Measurements from ENCODE around the gene G3BP1.
"Not testable (repeated sequence)": the region's sequence is repeated elsewhere in the genome, so short reads cannot be mapped to it uniquely, and the experiment has no call there.

The G3BP1 gene

GRCh38 chr5:151800532-151800931, 28.8 kb downstream of the G3BP1 start:
- no peak for DNase-seq

DNA sequence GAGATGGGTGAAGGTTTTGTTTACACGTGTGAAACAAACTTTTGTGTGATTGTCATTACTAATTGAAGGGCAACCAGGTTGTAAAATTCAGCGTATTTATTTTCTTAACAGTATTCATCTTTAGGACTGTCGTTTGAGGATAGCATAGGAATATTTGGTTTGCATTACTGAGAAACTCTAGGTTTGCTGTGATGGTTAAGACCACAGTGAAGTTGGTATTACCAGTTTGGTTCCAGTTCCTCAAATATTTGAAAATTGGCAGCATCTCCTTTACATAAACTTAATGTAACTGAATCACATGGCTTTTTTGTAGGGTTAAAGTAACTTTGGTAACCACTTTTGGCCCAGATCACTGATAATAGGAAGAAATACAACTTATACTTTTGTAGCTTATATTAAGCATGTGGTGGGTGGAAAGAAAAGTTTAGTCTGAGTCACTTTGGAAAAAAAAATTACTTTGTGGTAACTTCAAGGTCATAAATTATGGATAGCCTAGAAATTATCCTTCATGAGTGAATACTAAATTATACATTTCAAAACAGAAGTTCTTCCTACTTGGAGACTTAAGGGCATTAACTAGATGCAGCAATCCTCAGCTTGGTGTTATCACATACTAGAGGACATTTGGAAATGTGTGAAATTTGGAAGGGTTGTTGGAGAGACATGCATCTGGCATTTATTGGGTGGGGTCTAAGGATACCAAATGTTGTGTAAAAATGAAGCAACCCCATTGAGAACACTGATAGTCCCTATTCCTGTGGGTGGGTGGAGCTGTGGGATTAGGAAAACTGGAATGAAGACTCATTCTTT, 33.9 kb downstream of the G3BP1 start:
- no peak for DNase-seq

GRCh38 chr5:151808451-151809169, 36.9 kb downstream of the G3BP1 start:
- DNase-seq: no peak

DNA sequence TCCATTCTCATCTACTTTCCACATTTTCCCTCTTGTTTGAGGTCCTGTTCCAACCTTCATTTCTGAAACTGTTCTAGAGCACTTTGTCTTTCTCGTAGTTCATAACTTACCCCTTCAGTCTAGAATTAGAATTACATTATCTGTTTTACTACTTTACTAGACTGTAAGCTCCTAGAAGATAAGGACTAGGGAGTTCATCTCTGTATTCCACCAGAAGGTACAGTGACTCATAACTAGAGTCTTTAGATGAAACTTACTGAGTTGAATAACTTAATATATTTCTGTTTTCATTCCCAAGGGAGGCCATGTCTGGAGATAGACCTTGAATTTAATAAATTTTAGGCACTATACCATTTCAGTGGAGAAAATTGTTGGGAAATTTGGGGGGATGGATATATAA, 38.7 kb downstream of the G3BP1 start:
- DNase-seq: no peak

- DNase-seq: no peak
These were observed 39.1 kb downstream of the G3BP1 start for GRCh38 chr5:151810897-151811296.

GRCh38 chr5:151811593-151812321, 40.0 kb downstream of the G3BP1 start:
- DNase-seq: no peak

GRCh38 chr5:151812757-151813309, 41.1 kb downstream of the G3BP1 start:
- DNase-seq: no peak

DNA sequence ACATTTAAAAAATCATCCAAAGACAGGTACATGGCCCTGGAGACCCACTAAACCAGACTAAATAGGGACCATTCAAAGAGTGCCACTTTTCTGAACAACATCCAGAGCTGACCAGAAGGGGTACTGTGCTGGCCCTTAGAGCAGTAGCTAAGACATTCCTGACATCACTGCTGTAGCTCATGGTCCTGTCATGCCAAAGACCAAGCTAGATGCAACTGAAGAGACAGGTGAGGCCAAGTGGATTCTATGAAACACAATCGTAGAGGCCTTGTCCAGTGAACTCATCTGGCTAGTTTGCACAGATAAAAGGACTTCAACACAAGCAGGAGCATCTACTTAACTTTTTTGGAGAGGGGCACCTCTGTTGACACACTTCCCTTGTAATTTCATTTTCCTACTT, 43.3 kb downstream of the G3BP1 start:
- DNase-seq: no peak

DNA sequence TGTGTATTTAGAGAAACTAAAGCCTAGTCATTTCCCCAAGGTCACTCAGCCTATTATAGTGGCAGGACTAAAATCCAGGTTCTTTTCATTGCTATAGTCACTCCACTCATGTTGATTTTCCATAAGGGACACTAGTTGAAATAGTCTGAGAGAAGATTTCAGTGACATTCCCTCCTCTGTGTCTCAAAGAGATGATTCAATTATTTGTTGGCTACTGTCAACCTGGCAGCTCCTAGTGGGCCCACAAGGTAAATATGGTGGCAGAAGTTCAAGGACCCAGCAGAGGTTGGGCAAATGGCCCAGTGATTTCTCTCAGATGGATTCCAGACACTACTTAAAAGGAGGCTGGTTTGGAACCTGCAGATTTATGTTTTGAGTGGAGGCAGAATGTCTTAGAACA, 48.1 kb downstream of the G3BP1 start:
- no peak for DNase-seq

GRCh38 chr5:151820271-151820670, 48.5 kb downstream of the G3BP1 start:
- DNase-seq: no peak

GRCh38 chr5:151820903-151821302, 49.1 kb downstream of the G3BP1 start:
- DNase-seq: no peak

- no peak for DNase-seq
These were observed 50.4 kb downstream of the G3BP1 start for GRCh38 chr5:151822141-151822540.

DNA sequence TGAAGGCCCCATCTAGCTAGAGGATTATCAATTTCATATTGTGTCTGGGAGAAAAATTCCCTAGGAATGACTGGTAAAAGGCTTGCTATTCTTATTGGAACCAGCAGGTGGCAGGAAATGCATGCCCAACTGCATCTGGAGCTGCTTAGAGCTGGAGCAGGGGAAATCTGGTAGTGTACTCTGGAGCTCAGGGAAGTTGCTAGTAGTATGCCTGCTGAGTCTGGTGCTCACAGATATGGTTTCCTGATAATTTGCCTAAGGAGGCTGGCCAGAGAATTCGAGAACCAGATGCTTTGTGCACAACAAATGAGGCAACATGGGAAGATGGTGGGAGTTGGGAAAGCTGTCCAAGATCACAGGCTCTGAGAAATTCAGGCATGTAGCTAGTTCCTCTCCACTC, 53.7 kb downstream of the G3BP1 start:
- no peak for DNase-seq

DNA sequence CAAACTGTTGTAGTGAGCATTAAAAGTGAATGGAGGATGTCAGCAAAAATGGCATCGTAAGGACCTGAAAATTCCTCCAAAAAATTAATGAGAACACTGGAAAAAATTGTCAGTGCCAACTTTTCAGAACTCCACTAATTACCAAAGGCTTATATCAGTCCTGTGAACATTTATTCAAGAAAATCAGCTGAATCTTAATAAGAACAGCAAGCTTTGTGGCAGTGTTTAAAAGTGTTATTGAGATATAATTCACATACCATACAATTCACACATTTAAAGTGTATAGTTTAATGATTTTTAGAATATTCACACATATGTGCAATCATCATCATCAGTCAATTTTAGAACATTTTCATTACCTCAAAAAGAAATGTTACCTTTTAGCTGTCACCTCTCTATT, 57.6 kb downstream of the G3BP1 start:
- no peak for DNase-seq

DNA sequence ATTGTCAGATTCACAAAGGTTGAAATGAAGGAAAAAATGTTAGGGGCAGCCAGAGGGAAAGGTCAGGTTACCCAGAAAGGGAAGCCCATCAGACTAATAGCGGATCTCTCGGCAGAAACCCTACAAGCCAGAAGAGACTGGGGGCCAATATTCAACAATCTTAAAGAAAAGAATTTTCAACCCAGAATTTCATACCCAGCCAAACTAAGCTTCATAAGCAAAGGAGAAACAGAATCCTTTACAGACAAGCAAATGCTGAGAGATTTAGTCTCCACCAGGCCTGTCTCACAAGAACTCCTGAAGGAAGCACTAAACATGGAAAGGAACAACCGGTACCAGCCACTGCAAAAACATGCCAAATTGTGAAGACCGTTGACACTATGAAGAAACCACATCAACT, 61.1 kb downstream of the G3BP1 start:
- not testable (repeated sequence) for DNase-seq

GRCh38 chr5:151846765-151847164, 75.0 kb downstream of the G3BP1 start:
- DNase-seq: no peak

DNA sequence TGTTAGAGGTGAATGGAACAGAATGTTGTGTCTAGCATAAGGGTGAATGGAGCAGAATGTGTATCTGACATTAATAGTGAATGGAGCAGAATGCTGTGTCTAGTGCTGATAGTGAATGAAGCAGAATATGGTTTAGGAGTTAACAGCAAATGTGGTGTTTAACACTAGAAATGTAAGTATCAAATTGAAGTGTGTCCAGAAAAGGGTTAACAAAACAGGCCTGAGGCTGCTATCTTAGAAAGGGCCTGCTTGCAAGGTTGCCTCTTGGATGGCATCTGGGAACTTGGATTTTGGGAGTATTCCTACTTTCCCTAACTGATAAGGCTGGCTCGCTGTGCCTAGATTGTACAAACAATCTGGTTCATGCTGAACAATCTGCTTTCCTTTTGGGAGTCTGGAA, 76.1 kb downstream of the G3BP1 start:
- no peak for DNase-seq

DNA sequence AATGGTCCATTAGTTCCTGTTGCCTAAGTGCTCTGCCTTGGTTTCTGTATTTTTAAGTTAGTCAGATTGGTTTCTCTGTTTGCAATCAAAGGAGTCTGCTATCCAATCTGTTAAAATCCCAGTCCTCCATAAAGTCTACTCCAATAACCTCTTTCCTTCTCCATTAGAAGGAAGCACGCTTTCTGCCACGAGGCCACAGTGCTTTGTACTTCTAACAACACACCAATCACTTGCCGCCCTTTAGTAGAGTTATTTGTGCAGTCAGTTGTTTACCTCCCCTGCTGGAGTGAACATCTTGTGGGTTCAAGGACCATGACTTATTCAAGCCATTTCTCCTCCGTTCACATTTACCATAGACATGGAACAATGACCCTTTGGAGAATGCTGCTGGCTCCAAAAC, 83.9 kb downstream of the G3BP1 start:
- no peak for DNase-seq

DNA sequence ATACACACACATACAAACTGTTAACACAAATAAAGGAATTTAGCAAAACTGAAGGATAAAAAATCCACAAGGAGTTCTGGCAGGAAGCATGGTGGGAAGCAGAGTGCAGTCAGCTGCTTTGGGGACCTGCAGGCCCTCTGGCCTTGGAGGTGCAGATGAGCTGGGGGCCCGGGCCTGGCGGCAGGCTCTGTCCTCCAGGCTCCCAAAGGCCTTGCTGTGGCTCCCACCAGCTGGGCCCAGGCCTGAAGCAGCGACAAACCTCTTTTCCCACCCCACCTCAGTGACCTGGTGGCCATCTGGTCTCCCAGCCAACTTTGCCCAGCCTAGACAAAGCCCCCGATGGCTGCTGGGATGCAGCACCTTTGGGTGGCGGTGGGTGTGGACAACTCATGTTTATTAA, 85.1 kb downstream of the G3BP1 start:
- no peak for DNase-seq

- DNase-seq: not testable (repeated sequence)
These were observed 89.1 kb downstream of the G3BP1 start for GRCh38 chr5:151860867-151861266.
